ENCODE measurements around the gene USH2A. TPM values are rescaled to one million over a fixed set of nuclear protein-coding genes. Genes with fewer than 3 reads are reported as not detected.

The USH2A gene, protein sequence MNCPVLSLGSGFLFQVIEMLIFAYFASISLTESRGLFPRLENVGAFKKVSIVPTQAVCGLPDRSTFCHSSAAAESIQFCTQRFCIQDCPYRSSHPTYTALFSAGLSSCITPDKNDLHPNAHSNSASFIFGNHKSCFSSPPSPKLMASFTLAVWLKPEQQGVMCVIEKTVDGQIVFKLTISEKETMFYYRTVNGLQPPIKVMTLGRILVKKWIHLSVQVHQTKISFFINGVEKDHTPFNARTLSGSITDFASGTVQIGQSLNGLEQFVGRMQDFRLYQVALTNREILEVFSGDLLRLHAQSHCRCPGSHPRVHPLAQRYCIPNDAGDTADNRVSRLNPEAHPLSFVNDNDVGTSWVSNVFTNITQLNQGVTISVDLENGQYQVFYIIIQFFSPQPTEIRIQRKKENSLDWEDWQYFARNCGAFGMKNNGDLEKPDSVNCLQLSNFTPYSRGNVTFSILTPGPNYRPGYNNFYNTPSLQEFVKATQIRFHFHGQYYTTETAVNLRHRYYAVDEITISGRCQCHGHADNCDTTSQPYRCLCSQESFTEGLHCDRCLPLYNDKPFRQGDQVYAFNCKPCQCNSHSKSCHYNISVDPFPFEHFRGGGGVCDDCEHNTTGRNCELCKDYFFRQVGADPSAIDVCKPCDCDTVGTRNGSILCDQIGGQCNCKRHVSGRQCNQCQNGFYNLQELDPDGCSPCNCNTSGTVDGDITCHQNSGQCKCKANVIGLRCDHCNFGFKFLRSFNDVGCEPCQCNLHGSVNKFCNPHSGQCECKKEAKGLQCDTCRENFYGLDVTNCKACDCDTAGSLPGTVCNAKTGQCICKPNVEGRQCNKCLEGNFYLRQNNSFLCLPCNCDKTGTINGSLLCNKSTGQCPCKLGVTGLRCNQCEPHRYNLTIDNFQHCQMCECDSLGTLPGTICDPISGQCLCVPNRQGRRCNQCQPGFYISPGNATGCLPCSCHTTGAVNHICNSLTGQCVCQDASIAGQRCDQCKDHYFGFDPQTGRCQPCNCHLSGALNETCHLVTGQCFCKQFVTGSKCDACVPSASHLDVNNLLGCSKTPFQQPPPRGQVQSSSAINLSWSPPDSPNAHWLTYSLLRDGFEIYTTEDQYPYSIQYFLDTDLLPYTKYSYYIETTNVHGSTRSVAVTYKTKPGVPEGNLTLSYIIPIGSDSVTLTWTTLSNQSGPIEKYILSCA (N-terminal part only)
- total RNA-seq (0.24 and 0.25 TPM in 2 replicates), polyA plus RNA-seq (0.37 TPM in 1 of 2 replicates, not detected in the other)

- no peaks in the 10 kb centered on the region for H3K9me3 ChIP-seq (ENCODE audit: low read depth)
- no peak within 1 kb of the TSS for H3K27ac ChIP-seq
- no peaks in the 10 kb centered on the region for H3K36me3 ChIP-seq
- no peaks in the 10 kb centered on the region for H3K27me3 ChIP-seq
- TF ChIP-seq CTCF (IDR thresholded peaks at IDR 0.05; ENCODE audit: low read depth, low read length), result no peak
- H3K4me3 ChIP-seq, result no peak within 1 kb of the TSS
- DNase-seq (ENCODE audit: low read depth in 1 of 2, low spot score in 1 of 2), result peak in 1 of 2 donors; percentile 42
- peaks cover 10% of the 10 kb centered on the region for H3K4me1 ChIP-seq (ENCODE audit: low read depth)
Measured at GRCh38 chr1:216422821-216423520, at the start of gene USH2A. Gene USH2A (minus strand): TSS chr1:216423448. CDS start chr1:216422336, 1,112 bp downstream.

DNA sequence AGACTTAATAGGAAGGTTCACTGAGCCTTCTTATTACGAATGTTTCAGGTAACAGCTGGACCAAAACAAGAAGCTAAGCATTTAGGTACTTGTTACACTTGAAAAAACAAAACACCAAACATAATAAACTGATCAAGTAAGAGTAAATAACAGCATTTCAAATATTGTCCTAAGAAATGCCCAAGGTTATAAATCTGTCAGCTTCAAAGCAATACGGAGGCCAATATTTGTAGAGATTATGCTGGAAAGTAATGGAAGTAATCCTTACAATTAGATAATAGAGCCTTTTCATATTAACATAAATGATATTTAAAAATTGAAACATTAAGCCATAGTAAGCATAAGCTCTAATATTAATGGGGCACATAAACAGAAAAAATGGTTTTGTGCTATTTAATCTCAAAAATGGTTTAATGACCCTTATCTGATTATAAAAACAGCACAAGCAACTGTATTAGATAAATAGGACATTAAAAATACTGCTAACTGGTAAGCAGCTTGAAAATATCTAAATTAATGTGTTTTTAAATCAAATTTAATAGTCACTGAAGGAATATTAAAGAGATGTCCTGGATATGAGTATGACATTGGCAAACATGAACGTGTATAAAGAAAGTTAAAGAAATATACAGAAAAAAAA, 43.0 kb upstream of the USH2A start:
- Histone ChIP-seq H3K27ac (no peak overlapping the region), H3K9me3 (ENCODE audit: low read depth) (no peaks in the 10 kb centered on the region), H3K4me3 (no peak overlapping the region), H3K4me1 (ENCODE audit: low read depth) (peaks cover 18% of the 10 kb centered on the region), H3K27me3 (no peaks in the 10 kb centered on the region), H3K36me3 (no peaks in the 10 kb centered on the region)
- TF ChIP-seq CTCF (IDR thresholded peaks at IDR 0.05; ENCODE audit: low read depth, low read length), result no peak
- DNase-seq (ENCODE audit: low read depth in 1 of 2, low spot score in 1 of 2), result no peak

GRCh38 chr1:216464489-216464888, 41.2 kb upstream of the USH2A start:
- Histone ChIP-seq H3K36me3 (no peaks in the 10 kb centered on the region), H3K4me3 (no peak overlapping the region), H3K27ac (no peak overlapping the region), H3K4me1 (ENCODE audit: low read depth) (peaks cover 27% of the 10 kb centered on the region), H3K27me3 (no peaks in the 10 kb centered on the region), H3K9me3 (ENCODE audit: low read depth) (no peaks in the 10 kb centered on the region)
- peak in 1 of 2 donors; percentile 85 for DNase-seq (ENCODE audit: low read depth in 1 of 2, low spot score in 1 of 2)
- no peak for TF ChIP-seq CTCF (IDR thresholded peaks at IDR 0.05; ENCODE audit: low read depth, low read length)

- H3K9me3 ChIP-seq (ENCODE audit: low read depth), result no peaks in the 10 kb centered on the region
- H3K4me3 ChIP-seq, result no peak overlapping the region
- H3K27ac ChIP-seq, result peak overlapping the region; percentile 66
- peaks cover 47% of the 10 kb centered on the region for H3K4me1 ChIP-seq (ENCODE audit: low read depth)
- no peaks in the 10 kb centered on the region for H3K36me3 ChIP-seq
- TF ChIP-seq CTCF (IDR thresholded peaks at IDR 0.05; ENCODE audit: low read depth, low read length), result no peak
- no peaks in the 10 kb centered on the region for H3K27me3 ChIP-seq
- peak in 1 of 2 donors; percentile 48 for DNase-seq (ENCODE audit: low read depth in 1 of 2, low spot score in 1 of 2)
Measured at GRCh38 chr1:216462066-216462775, 39.0 kb upstream of the USH2A start.
